GM21619 (cell line): ENCODE data around the gene ZNF507.

Experiments
- ATAC-seq: cut with Tn5 transposase; IDR thresholded peaks from one replicate; pipeline ENCODE4 v1.9.1; 2021; ENCODE audit not compliant: unreplicated experiment

Gene ZNF507

DNA sequence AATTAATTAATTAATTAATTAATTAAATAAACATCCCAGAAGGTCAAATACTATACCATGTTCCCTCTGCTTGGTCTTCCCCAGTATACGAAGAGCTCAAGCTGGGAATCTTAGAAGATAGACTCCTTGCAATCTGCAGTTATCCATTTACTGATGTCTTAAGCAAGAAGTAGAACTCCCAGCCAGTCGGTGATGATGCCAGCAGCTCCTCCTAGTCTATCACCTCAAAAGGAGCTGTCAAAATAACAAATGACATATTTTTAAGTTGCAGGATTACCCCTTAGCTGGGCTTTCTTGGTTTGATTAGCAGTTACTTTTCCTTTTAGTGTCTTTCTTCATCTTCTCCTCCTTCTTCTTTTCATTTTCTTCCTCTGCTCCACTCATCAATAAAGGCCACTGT is 6.0 kb upstream of the ZNF507 start:
- ATAC-seq: no peak

DNA sequence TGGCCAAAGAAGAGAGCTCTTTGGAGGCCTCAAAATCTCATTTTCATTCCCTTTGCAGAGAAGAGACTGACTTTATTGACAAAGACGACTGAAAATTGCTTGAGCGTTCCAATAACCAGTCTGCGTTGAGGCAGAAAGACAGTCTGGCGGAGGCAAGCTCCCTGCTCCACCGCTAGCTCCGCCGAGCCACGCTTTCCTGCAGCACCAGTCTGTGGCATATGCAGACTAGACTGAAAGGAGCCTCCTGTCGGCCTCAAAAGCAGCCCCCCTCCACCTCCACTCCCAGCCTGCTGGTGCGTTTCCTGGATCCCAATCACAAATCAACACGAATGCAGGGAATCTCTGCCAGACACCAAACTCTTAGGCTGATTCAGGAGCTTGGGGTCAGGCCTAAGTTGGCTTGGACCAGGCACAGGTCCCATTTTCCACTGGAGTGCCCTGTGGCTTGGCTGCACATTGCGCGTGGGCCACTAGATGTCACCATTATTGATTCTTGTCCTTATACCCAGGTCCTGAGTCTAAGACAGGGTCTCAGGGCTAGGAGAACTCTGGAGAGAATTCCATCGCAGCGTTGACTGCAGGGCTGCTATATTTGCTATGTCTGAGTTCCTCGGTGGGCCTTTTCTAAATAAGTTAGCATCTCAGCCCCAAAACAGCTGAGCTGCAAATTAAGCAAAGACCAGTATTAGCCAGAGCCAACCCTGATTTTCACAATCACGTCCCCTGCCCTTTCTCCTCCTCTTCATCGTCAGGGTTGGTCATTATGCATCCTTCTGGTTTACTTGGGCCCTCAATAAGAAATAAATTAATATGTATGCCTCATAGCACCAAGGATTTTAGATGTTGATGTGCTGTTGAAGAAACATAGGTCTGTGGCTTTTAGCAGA is 5.2 kb upstream of the ZNF507 start:
- no peak for ATAC-seq

DNA sequence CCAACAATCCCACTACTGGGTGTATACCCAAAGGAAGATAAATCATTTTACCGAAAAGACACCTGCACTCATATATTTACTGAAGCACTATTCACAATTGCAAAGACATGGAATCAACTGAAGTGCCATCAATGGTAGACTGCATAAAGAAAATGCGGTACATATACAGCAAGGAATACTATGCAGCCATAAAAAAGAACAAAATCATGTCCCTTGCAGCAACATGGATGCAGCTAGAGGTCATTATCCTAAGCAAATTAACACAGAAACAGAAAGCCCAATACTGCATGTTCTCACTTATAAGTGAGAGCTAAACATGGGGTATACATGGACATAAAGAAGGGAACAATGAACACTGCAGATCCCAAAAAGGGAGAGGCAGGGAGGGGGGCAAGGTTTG is 2.7 kb upstream of the ZNF507 start:
- ATAC-seq: no peak

DNA sequence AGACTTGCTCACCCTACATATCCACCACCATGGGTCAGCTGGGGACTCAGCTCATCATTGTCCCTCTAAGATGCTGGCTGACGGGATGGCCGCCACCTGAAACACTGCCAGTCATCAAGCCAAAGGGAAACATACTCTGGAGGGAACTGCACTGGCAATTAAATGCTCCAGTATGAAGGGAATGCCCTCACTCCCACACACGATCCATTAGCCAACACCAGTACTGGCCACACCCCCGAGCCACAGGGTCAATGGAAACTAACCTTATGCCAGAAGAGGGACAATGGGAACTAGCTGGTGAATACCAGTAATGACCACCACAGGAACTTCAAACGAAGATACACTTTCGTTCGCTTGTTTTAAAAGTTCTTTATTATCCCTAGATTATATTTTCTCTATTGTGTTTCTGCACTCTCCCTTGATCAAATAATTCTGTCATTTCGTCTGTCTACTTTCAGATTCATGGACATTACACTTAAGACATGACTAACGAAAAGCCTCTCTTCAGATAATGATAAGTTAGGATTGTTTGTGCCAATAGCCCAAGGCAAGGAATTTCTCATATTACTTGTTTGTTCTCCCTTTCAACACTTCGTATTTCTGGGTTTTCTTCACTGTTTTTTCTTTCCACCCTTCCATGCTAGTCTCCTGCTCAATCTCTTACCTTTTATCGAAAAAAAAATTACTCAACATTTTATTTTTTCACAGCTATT is 1.7 kb upstream of the ZNF507 start:
- no peak for ATAC-seq

DNA sequence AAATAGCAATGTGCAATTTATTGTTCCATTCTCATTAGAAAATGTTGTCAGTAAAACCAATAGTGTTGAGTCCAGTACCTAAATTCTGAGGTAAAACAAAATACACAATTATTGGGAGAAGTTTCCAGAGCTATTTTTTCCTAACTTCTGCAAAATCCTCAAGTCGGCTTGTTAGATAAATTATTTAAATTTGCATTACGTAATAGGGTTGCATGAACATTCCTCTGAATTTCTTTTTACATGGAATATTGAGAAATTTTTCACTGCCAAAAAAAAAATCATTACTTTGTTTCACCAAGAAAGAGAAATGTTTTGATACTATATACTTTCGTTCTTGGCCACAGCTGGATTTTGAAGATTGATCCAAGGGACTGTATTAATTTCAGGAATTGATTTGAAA is 1.5 kb downstream of the ZNF507 start:
- no peak for ATAC-seq

DNA sequence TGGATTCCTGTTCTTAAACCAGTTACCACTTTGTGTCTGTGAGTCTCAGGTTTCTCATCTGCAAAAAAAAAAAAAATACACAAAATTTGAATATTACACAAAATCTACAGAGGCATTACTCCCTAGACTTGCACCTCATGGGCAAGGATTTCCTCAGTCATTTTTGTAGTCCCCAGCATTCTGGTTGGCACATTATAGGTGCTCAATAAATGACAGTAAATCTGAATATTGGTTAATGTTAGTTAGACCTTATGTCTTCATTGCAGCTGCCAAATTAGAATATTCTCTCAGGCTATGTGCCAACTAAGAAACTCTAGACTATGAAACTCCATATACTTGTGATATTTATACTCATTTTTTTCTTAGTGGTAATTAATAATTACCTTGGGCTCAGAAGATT is 2.2 kb downstream of the ZNF507 start:
- ATAC-seq: no peak

DNA sequence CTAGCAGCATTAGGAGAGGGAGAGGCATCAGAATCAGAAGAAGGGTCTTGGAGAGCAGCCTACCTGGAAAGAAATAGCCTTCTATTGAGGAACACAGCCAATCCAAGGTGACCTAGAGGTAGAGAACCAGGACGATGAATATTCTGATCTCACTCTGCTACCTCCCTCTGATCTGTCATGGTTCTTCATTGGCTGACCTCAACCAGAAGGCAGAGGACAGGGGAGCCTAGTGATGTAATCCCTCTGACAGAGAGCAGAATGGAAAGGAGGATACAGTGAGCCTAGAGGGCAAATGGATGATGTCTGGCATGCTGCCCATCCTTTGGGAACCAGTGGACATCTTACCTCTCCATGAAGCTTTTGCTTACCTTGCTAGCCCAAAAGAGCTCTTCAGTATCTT is 3.6 kb downstream of the ZNF507 start:
- no peak for ATAC-seq

DNA sequence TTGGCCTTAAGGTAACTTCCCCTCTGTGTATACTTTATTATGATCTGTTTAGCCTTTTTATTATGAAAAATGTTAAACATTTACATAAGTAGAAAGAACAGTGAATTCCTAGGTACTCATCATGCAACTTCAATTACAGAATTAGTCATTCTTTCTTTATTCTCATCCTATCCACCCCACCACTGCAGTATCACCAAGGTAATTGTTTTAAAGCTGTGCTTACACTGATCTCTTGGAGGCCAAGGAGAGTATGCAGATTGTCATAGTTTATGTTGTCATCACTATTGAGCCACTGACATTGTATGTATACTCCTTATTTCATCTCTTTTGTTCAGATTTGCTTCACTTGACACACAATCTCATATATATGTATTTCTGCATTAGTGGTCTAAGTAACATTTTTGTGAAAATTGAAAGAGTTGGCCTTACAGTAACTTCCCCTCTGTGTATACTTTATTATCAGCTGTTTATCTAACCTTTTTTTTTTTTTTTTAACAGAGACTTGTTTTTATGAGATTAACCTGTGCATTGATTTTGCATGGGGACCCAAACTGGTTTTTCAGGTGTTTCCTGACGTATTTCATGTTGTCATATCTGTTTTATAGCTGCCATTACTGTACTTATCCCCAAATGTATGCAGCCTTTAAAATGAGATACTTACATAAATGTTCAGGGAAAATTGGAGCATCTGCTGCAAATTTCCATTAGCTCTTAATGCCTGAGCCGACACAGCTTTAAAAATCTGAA is 4.5 kb downstream of the ZNF507 start:
- no peak for ATAC-seq

DNA sequence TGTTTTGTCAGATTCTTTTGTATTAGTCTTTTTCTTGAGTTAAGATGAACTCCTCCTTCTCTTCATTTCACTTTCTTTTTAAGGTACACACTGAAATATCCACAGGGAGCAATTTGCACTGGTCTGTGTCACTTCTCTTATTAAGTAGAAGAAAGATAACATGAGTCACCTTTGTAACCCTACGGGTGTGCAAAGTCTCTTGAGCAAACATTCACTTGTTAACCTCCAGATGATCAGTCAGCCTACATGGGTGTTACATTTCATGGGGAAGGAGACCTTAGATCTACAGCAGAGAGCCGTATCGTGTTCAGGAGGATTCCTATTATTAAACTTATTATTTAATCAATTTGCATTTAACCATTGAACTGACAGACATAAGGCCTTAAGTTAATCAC is 5.1 kb downstream of the ZNF507 start:
- no peak for ATAC-seq

DNA sequence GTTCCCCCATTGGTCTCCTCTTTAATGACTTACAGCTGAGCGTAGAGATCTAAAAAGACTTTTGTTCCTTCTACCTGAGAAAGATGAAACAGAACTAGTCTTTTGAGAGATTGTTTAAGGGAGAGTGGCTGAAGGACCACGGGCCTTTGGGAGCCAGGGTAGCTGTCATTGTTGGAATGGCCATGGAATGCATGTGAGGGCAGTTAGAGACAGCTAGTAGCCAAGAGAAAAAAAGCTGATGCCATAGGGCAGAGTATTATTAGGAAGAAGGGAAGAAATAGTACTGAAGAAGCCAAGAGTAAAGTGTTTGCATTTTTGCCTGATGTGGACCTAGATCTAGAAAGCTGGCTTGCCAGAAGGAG is 5.6 kb downstream of the ZNF507 start:
- ATAC-seq: no peak

DNA sequence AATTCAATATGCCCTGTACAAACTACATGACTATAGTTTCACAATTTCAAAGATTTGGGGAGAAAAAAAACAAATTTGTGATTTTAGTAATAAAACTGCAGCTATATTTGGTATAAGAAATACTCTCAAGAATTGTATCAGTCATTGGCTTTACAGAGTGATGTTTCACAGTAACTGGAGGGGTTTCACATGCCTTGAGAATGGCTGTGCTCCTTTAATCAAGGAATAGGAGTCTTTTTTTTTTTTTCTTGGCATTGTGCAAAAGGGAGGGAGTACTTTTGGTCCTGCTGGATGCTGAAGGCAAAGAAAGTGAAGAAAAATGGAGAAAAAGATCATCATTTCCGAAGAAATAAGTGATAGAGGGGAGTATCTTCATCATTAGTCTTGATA is 6.8 kb downstream of the ZNF507 start:
- ATAC-seq: no peak

DNA sequence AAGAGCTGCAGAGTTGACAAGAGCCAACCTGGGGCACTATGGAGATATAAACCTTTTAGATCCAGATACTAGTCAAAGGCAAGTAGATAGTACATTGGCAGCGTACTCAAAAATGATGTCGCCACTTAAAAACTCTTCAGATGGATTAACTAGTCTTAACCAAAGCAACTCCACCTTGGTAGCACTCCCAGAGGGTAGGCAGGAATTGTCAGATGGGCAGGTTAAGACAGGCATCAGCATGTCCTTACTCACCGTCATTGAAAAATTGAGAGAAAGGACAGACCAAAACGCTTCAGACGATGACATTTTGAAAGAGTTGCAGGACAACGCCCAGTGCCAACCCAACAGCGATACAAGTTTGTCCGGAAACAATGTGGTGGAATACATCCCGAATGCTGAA is 8.9 kb downstream of the ZNF507 start:
- no peak for ATAC-seq

DNA sequence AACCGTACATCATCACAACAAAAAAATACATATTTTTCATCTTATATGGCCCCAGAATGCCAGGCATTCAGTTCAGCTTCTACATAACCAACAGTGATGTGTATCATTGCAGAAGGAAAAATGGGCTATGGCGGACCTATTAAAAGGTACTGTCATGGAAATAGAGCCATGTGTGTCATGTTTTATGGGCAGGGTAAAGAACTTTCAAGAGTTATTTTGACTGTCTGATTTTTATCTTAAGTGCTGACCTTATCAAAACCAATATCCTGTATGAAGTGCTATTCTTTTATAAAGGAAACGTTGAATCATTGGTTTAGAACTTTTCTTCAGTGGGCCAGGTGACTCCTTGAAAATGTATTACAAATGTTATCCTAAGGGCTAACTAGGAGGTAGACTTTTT is 9.9 kb downstream of the ZNF507 start:
- ATAC-seq: no peak

DNA sequence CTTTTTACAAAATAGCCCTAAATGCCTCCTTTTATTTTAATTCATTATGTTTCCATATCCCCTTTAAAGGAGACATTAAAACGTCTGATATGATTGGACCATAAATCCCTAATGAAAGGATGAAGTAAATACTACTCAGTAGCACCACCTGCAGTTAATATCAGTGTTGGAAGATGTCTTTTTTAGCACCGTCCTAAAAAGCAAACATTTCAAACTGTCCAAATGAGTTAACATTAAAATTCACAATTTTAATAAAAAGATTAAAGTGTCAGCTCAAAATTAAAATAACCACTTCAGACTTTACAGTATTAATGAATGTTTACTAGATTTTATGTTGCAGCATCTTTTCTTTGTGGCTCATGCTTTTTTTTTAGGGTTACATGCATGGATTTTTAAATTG is 12.3 kb downstream of the ZNF507 start:
- no peak for ATAC-seq

DNA sequence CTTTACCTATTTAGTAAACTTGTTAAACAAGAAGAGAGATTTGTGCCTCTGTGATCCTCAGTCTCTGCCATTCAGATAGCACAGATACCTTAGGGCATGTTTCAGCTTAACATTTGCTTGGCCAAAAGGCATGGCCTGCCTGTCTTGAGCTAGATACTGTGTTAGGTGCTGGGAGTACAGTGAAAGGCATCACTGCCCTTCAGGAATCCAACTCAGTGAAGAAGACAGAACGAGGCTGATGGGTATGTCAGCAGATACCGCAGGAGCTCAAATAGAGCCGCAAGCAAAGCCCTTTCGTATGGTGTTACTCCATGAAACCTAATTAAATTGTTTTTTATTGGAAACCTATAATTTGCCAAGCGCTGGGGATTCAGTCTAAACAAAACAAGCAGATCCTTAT is 12.9 kb downstream of the ZNF507 start:
- no peak for ATAC-seq

DNA sequence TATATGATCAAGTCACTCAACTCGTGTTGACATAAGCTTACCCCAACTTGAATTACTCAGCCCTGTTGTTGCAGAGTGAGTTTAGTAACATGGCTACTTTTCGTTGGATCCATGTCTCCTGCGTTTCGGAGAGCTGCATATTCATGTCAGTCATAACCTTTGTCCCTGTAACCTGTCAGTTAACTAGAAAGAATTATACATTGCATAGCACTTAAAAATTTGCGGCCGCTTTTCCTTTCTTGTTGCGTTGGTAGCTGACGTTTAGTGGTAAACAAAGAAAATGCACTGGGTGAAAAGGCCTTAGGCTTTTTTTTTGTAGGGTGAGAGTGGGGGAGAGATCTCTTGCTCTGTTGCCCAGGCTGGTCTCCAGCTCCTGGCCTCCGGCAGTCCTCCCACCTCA is 14.2 kb downstream of the ZNF507 start:
- no peak for ATAC-seq

DNA sequence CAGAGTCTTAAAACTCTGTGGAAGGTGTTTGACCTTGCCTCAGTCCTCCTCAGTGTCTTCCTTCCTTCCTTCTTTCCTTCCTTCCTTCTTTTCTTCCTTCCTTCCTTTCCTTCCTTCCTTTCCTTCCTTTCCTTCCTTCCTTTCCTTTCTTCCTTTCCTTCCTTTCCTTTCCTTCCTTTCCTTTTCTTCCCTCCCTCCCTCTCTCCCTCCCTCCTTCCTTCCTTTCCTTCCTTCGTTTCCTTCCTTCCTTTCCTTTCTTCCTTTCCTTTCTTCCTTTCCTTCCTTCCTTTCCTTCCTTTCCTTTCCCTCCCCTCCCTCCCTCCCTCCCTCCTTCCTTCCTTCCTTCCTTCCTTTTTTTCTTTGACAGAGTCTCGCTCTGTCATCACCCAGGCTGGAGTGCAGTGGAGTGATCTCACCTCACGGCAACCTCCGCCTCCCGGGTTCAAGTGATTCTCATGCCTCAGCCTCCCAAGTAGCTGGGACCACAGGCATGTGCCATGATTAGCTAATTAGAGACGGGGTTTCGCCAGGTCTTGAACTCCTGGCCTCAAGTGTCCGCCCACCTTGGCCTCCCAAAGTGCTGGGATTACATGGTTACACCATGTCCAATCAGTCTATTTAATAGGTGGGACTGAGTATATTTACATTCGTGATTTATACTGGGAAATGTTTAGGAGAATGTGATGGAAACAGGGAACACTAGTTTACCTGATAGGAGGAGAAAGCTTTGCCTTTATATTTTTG is 16.3 kb downstream of the ZNF507 start:
- ATAC-seq: no peak

DNA sequence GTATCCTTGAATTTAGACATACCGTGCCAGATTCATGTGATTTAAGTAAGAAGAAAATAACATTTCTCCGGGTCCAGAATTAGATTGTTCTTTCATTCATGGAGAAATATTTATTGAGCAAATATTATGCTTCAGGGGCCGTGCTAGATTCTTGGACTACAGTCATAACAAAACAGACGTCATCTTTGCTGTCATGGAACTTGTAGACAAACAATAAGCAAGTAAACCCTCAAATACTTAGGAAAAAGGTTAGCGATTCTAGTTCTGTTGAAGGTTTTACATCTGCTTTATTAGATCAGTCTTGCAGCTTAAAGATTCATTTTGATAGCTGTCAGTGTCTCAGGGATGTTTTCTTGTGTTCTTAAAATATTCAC is 16.9 kb downstream of the ZNF507 start:
- ATAC-seq: no peak

DNA sequence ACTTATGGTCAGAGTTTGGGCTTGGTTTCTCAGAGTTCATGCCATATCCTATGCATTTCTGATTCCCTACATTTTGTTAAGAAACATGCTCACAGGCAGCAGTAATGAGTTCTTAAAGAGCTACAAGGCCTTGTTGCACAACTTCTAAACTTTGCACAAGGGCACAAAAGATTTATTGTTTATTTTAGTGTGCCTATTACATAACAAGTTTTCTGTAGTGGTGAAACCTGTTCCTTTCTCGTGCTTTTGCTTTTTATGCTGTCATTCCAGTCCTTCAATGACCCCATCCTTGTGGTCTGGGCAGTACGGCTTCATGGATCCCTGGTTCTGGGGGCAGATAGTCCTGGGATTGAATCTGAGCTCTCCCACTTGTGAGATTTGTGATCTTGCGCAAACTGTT is 17.8 kb downstream of the ZNF507 start:
- ATAC-seq: no peak

DNA sequence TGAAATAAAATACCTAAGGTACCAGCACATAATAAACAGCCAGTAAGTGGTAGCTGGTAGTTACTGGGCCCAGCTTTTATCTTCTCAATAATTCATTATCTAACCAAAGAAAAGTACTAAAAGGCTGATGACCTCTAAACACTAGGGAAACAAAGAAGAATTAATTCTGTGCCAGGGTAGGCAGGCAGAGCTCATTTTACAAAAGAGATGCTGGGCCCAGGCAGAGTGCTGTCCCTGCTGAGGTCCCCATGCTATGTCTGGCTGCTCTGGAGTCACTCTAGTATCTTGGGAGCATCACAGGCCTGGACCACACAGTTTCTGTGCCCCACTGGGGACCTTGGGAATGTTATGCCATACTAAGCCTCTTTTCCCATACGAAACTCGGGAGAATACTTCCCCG is 18.2 kb downstream of the ZNF507 start:
- no peak for ATAC-seq

DNA sequence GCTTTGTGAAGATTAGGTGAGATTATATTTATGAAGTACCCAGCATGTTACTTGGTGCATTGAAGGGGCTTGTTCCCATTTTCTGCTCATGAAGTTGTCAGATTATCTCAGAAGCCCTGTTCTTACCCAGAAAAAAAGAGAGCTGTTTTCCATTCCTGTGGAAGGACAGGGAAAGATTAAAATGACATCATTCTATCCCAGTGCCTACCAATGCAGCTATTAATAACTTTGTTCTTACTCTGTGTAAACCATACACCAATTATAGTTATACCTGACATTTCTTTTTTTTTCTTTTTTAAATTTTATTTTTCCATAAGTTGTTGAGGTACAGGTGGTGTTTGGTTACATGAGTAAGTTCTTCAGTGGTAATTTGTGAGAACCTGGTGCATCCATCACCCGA is 18.6 kb downstream of the ZNF507 start:
- ATAC-seq: no peak
